H1 (cell line): ENCODE measurements around the gene BCL2L13. TPM values are rescaled to one million over a fixed set of nuclear protein-coding genes. Genes with fewer than 3 reads are reported as not detected.

Source experiments
- CTCF ChIA-PET: fragments of 300-600 bp; sonication (Branson Sonifier 250); formaldehyde crosslinking; loops from one replicate; lab custom pipeline; 2021; ENCODE audit not compliant: partially characterized antibody; lab: Charles Lee
- POLR2A ChIA-PET: fragments of 300-600 bp; sonication (Branson Sonifier 250); formaldehyde crosslinking; loops from one replicate; lab custom pipeline; 2021; ENCODE audit warnings: inconsistent platforms; ENCODE audit not compliant: partially characterized antibody; lab: Charles Lee
- DNase-seq, 2 experiments: peaks; one replicate each; pipeline versions ENCODE4 v3.0.0 to v3.0.0-alpha.2; 2010 to 2022; ENCODE audit warnings: low spot score in 2 of 2, low read depth in 1 of 2, mixed read lengths in 1 of 2
- FAIRE-seq: peaks from 2 replicates; lab custom pipeline; 2011; peaks lifted over from hg19 to GRCh38; lab: Jason Lieb, UNC
- H2AFZ ChIP-seq: 2 replicates; pipeline ENCODE4 v1.8.1; 2012; ENCODE audit warnings: low read length, inconsistent platforms
- H2AK5ac ChIP-seq: 2 replicates; pipeline ENCODE4 v1.6.1; 2013; ENCODE audit warnings: low read depth, low read length
- H2BK120ac ChIP-seq: replicated peaks from 2 replicates; pipeline ENCODE3; 2013; ENCODE audit warnings: low read depth, low read length, inconsistent platforms
- H2BK12ac ChIP-seq: 2 replicates; pipeline ENCODE4 v1.6.1; 2013; ENCODE audit warnings: low read depth, low read length
- H2BK15ac ChIP-seq: 2 replicates; pipeline ENCODE4 v1.6.1; 2013; ENCODE audit warnings: low read length
- H2BK20ac ChIP-seq: 2 replicates; pipeline ENCODE4 v1.6.1; 2013; ENCODE audit warnings: low read length
- H2BK5ac ChIP-seq: 2 replicates; pipeline ENCODE4 v1.6.1; 2013; ENCODE audit warnings: low read depth, low read length
- H3K14ac ChIP-seq: 2 replicates; pipeline ENCODE4 v1.6.1; 2013; ENCODE audit warnings: inconsistent platforms; ENCODE audit not compliant: insufficient read length
- H3K18ac ChIP-seq: 2 replicates; pipeline ENCODE4 v1.6.1; 2013; ENCODE audit warnings: low read length; ENCODE audit errors: extremely low read depth
- H3K23ac ChIP-seq: 2 replicates; pipeline ENCODE4 v1.6.1; 2013; ENCODE audit warnings: inconsistent platforms; ENCODE audit not compliant: insufficient read length
- H3K23me2 ChIP-seq: 2 replicates; pipeline ENCODE4 v1.6.1; 2013; ENCODE audit warnings: low read depth, low read length
- H3K27ac ChIP-seq: 2 replicates; pipeline ENCODE4 v1.6.1; 2011; ENCODE audit warnings: low read depth, low read length, inconsistent platforms
- H3K27me3 ChIP-seq, 4 experiments: replicated peaks in 1 of 4; 1 replicate in 1 of 4; 2 replicates in 3 of 4; pipeline versions ENCODE4 v1.6.1 to v1.8.1; 2011 to 2013; ENCODE audit warnings: low read length in 3 of 4, mild to moderate bottlenecking in 3 of 4, inconsistent platforms in 2 of 4, mixed read lengths in 2 of 4, moderate library complexity in 1 of 4; ENCODE audit not compliant: control insufficient read depth in 3 of 4, insufficient read depth in 3 of 4; ENCODE audit errors: extremely low read depth in 1 of 4
- H3K36me3 ChIP-seq, 4 experiments: 2 replicates each; pipeline versions ENCODE4 v1.6.1 to v1.8.1; 2011 to 2013; ENCODE audit warnings: mild to moderate bottlenecking in 4 of 4, low read length in 3 of 4, moderate library complexity in 2 of 4, control low read depth in 1 of 4, inconsistent platforms in 1 of 4; ENCODE audit not compliant: insufficient read depth in 4 of 4, control insufficient read depth in 2 of 4
- H3K4ac ChIP-seq: replicated peaks from 2 replicates; pipeline ENCODE3; 2013; ENCODE audit warnings: low read length, low read depth, mixed read lengths, inconsistent platforms; ENCODE audit not compliant: insufficient read length
- H3K4me1 ChIP-seq, 4 experiments: replicated peaks in 1 of 4; 1 replicate in 1 of 4; 2 replicates in 3 of 4; pipeline versions ENCODE4 v1.6.1 to v1.8.1; 2011 to 2013; ENCODE audit warnings: low read length in 3 of 4, inconsistent platforms in 2 of 4, mixed read lengths in 1 of 4; ENCODE audit not compliant: insufficient read depth in 4 of 4, control insufficient read depth in 3 of 4
- H3K4me2 ChIP-seq, 2 experiments: 2 replicates each; pipeline versions ENCODE4 v1.6.1 to v1.8.1; 2011 to 2013; ENCODE audit warnings: low read depth in 2 of 2, low read length in 2 of 2, control low read depth in 1 of 2, inconsistent platforms in 1 of 2, mild to moderate bottlenecking in 1 of 2; ENCODE audit not compliant: insufficient read depth in 1 of 2
- H3K4me3 ChIP-seq, 4 experiments: fragments of 200-600, 300-600 bp in 1 of 4; sonication (generic), shearing (Covaris generic), sonication (Bioruptor Twin) in 1 of 4; 2 replicates each; pipeline versions ENCODE4 v1.5.1 to v1.8.1; 2011 to 2016; ENCODE audit warnings: low read length in 4 of 4, low read depth in 3 of 4, control low read depth in 2 of 4, inconsistent platforms in 2 of 4, mild to moderate bottlenecking in 2 of 4, mixed read lengths in 1 of 4, moderate library complexity in 1 of 4; ENCODE audit not compliant: insufficient read depth in 2 of 4; ENCODE audit errors: extremely low read depth in 1 of 4
- H3K56ac ChIP-seq: replicated peaks from 2 replicates; pipeline ENCODE3; 2013; ENCODE audit warnings: low read depth, mild to moderate bottlenecking, mixed read lengths, low read length, inconsistent platforms; ENCODE audit not compliant: insufficient read length
- H3K79me1 ChIP-seq: 2 replicates; pipeline ENCODE4 v1.6.1; 2013; ENCODE audit warnings: low read depth, low read length, control low read depth
- H3K79me2 ChIP-seq, 2 experiments: 2 replicates each; pipeline versions ENCODE4 v1.6.1 to v1.8.1; 2012 to 2013; ENCODE audit warnings: low read length in 2 of 2, mild to moderate bottlenecking in 2 of 2, inconsistent platforms in 1 of 2; ENCODE audit not compliant: insufficient read depth in 2 of 2, control insufficient read depth in 1 of 2
- H3K9ac ChIP-seq, 4 experiments: replicated peaks in 1 of 4; 1 replicate in 1 of 4; 2 replicates in 3 of 4; pipeline versions ENCODE4 v1.6.1 to v1.8.1; 2011 to 2013; ENCODE audit warnings: low read depth in 3 of 4, low read length in 3 of 4, control low read depth in 2 of 4, mild to moderate bottlenecking in 2 of 4, moderate library complexity in 2 of 4, inconsistent platforms in 1 of 4; ENCODE audit errors: extremely low read depth in 1 of 4
- H3K9me3 ChIP-seq, 2 experiments: 2 replicates each; pipeline versions ENCODE4 v1.6.1 to v1.8.1; 2012 to 2013; ENCODE audit warnings: mild to moderate bottlenecking in 2 of 2, moderate library complexity in 2 of 2, control low read depth in 1 of 2, inconsistent platforms in 1 of 2, low read depth in 1 of 2, low read length in 1 of 2, mixed read lengths in 1 of 2; ENCODE audit not compliant: insufficient read depth in 2 of 2
- H4K20me1 ChIP-seq, 2 experiments: replicated peaks in 1 of 2; 2 replicates each; pipeline versions ENCODE3 to v1.8.1; 2011 to 2013; ENCODE audit warnings: inconsistent platforms in 2 of 2, low read length in 2 of 2, mild to moderate bottlenecking in 1 of 2; ENCODE audit not compliant: insufficient read depth in 2 of 2, control insufficient read depth in 1 of 2
- H4K5ac ChIP-seq: 2 replicates; pipeline ENCODE4 v1.6.1; 2013; ENCODE audit warnings: low read length, low read depth, mixed read lengths, inconsistent platforms; ENCODE audit not compliant: insufficient read length
- H4K8ac ChIP-seq: 2 replicates; pipeline ENCODE4 v1.8.0; 2013; ENCODE audit warnings: mild to moderate bottlenecking, moderate library complexity, low read length, inconsistent platforms; ENCODE audit not compliant: insufficient read depth; ENCODE audit errors: extremely low read depth
- H4K91ac ChIP-seq: replicated peaks from 2 replicates; pipeline ENCODE3; 2013; ENCODE audit warnings: low read length, mixed read lengths, inconsistent platforms; ENCODE audit not compliant: insufficient read length
- CBX8 ChIP-seq: fragments of 300-800, 300-1000 bp; sonication (generic); IDR thresholded peaks from 2 replicates; pipeline ENCODE4 v1.7.1; 2016; ENCODE audit warnings: low read depth, low read length, borderline replicate concordance
- CREB1 ChIP-seq: IDR thresholded peaks from 2 replicates; pipeline ENCODE4 v1.6.1; 2012; ENCODE audit warnings: inconsistent platforms
- EGR1 ChIP-seq: IDR thresholded peaks from 2 replicates; pipeline ENCODE4 v1.6.1; 2011; ENCODE audit warnings: low read depth, low read length, borderline replicate concordance
- KDM1A ChIP-seq: fragments of 200-600, 300-600 bp; sonication (generic); IDR thresholded peaks from 2 replicates; pipeline ENCODE4 v1.7.1; 2016; ENCODE audit warnings: mild to moderate bottlenecking, low read length, borderline replicate concordance
- POU5F1 ChIP-seq: IDR thresholded peaks from 2 replicates; pipeline ENCODE4 v1.6.1; 2011; ENCODE audit warnings: low read depth, mild to moderate bottlenecking, low read length, moderate library complexity
- RAD21 ChIP-seq, 2 experiments: IDR thresholded peaks in 1 of 2; conservative IDR thresholded peaks in 1 of 2; 2 replicates each; pipeline ENCODE4 v1.6.1; 2011; ENCODE audit warnings: low read depth in 2 of 2, low read length in 2 of 2, improper control_type of control experiment in 1 of 2, inconsistent platforms in 1 of 2, mild to moderate bottlenecking in 1 of 2, moderate library complexity in 1 of 2
- RBBP5 ChIP-seq: IDR thresholded peaks from 2 replicates; pipeline ENCODE4 v1.7.1; 2012; ENCODE audit warnings: low read depth, mild to moderate bottlenecking, inconsistent platforms, low read length, moderate library complexity, borderline replicate concordance
- SIX5 ChIP-seq: IDR thresholded peaks from 2 replicates; pipeline ENCODE4 v1.6.1; 2011; ENCODE audit warnings: mild to moderate bottlenecking, low read depth, low read length
- SP2 ChIP-seq: IDR thresholded peaks from 2 replicates; pipeline ENCODE4 v1.6.1; 2012; ENCODE audit warnings: mild to moderate bottlenecking, low read length, inconsistent platforms
- TBP ChIP-seq: IDR thresholded peaks from 2 replicates; pipeline ENCODE4 v1.6.1; 2011; ENCODE audit warnings: low read depth, low read length, improper control_type of control experiment
- WGBS, 2 experiments: shearing (Covaris generic) in 1 of 2; methylation state at CpG; one replicate each; pipeline versions ENCODE4 v1.1.6 to v1.1.7; 2013 to 2015; ENCODE audit warnings: low lambda C conversion rate in 2 of 2, mixed read lengths in 2 of 2, inconsistent platforms in 1 of 2, low coverage in 1 of 2, missing lambda C conversion rate in 1 of 2; ENCODE audit not compliant: insufficient replicate concordance in 2 of 2, insufficient coverage in 1 of 2, insufficient read length in 1 of 2; ENCODE audit errors: extremely low coverage in 1 of 2, missing lambda C conversion rate in 1 of 2; 5-methylcytosine and 5-hydroxymethylcytosine counted together
- polyA plus RNA-seq, 7 experiments: library from polyadenylated mRNA; depleted of rRNA in 3 of 7; stranded (reverse) in 5 of 7; unstranded in 2 of 7; fragments of >200 nt in 5 of 7; fragments of 200-250 nt in 2 of 7; gene quantifications; 1 replicate in 5 of 7; 2 replicates in 1 of 7; 4 replicates in 1 of 7; pipeline versions ENCODE4 v1.2.1 to v1.2.3, GENCODE V29; 2011 to 2013; ENCODE audit warnings: missing spikeins in 2 of 7, mixed read lengths in 2 of 7
- total RNA-seq: library from RNA; stranded (reverse); fragmentation: NEBNext Ultra II Directional; extraction: Animal tissue kit (Norgen Biotek cat#: 25700); gene quantifications from 2 replicates; pipeline ENCODE4 v1.2.1, GENCODE V29; 2021

The BCL2L13 gene
- total and polyA plus RNA-seq, 2 of the 8 experiments (the other 6 are each of a cell fraction or from before 2014, with no cell fraction given), result 20.7 to 35.0 TPM

GRCh38 chr22:17707526-17707925 lies 69.0 kb downstream of the BCL2L13 start:
- Histone ChIP-seq H3K79me2 (no peaks in the 10 kb centered on the region), H3K27ac (no peak overlapping the region), H2BK12ac (no peak overlapping the region), H2BK120ac (no peak overlapping the region), H3K36me3 (no peaks in the 10 kb centered on the region), H2BK20ac (no peak overlapping the region), H3K4ac (no peak overlapping the region), H4K20me1 (no peaks in the 10 kb centered on the region), H2BK15ac (no peak overlapping the region), H3K23me2 (no peaks in the 10 kb centered on the region; the same call in 1 of the 2 replicates), H3K4me2 (no peak overlapping the region), H3K9ac (no peak overlapping the region), H4K5ac (no peak overlapping the region), H3K56ac (no peak overlapping the region), H4K8ac (no peak overlapping the region), H3K4me3 (no peak overlapping the region), H4K91ac (no peak overlapping the region), H3K79me1 (no peaks in the 10 kb centered on the region), H3K4me1 (no peaks in the 10 kb centered on the region), H2AK5ac (no peak overlapping the region), H3K18ac (no peak overlapping the region), H2BK5ac (no peak overlapping the region), H3K27me3 (no peaks in the 10 kb centered on the region), H3K9me3 (no peaks in the 10 kb centered on the region), H3K14ac (no peak overlapping the region), H2AFZ (no peak overlapping the region), H3K23ac (no peak overlapping the region)
- TF ChIP-seq RBBP5, result no peak
- TF ChIP-seq TBP, result no peak
- TF ChIP-seq POU5F1, result no peak
- TF ChIP-seq RAD21 (IDR thresholded peaks at IDR 0.05 in 1 of 2, conservative IDR thresholded peaks at IDR 0.05 in 1 of 2; ENCODE audit: low read depth in 2 of 2, low read length in 2 of 2), result no peak
- no peak for TF ChIP-seq SP2
- TF ChIP-seq SIX5, result no peak
- TF ChIP-seq CBX8, result no peak
- no peak for TF ChIP-seq CREB1
- TF ChIP-seq EGR1, result no peak
- no peak for TF ChIP-seq KDM1A
- POLR2A ChIA-PET, result interaction anchor here (1.1 to 1.2 kb wide), 3 partner anchors 10 to 548 kb away, joined by 3 read pairs; partner anchors contain the start of gene HDHD5
- CTCF ChIA-PET, result interaction anchor here (1.3 kb wide), 1 partner anchor 36 kb away, joined by 3 read pairs; no protein-coding TSS in a partner anchor
- DNase-seq (no peak), FAIRE-seq (no peak)
- WGBS, 2 experiments, result 95% methylated on average over 3 of the region's 3 CpGs; no CpG with 5 or more reads in 1 of the 2 experiments
